Ramos (cell line): ENCODE data around the gene SRRM5.

Source experiments
- in situ Hi-C: fragments of 300-500 bp; cut with MboI; formaldehyde crosslinking; loops from one replicate; pipeline ENCODE4 v1.14.3; 2022; ENCODE audit warnings: low sequenced_read_pairs; ENCODE audit not compliant: unreplicated experiment

SRRM5 gene

DNA sequence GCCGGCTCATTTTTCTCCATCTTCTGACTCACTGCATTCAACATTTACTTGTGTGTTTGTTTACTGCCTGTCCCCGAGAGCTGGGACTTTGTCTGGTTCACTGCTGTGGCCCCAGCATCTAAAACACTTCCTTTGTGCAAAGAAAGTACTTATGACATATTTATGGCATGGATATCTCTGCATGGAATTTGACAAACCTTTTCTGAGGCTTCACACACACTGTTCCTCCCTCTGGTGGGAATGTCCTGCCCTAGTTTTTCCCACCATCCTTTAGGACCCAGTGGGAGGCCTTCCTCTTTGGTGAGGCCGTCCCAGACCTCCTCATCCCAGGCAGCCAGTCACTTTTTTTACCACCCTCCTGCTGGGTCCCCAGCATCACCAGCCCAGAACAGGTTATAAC, 1.4 kb upstream of the SRRM5 start:
- in situ Hi-C loops, result no loop called here

DNA sequence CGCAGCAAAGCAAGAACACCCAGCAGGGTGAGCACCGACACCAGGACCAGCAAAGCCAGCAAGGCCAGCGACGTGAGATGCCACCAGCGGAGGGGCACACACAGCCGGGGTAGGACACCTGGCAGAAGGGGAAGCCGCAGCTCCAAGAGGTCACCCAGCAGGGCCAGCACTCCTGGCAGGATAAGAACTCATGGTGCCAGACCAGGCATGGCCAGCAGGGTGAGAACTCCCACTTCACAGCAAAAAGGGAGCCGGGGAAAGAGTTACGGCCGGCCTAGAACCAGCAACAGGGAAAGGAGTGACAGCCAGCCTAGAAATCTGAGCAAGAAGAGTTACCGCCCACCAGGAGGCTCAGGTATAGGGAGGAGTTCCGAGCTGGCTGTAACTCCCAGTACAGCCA, 486 bp downstream of the SRRM5 start:
- in situ Hi-C loops, result no loop called here

DNA sequence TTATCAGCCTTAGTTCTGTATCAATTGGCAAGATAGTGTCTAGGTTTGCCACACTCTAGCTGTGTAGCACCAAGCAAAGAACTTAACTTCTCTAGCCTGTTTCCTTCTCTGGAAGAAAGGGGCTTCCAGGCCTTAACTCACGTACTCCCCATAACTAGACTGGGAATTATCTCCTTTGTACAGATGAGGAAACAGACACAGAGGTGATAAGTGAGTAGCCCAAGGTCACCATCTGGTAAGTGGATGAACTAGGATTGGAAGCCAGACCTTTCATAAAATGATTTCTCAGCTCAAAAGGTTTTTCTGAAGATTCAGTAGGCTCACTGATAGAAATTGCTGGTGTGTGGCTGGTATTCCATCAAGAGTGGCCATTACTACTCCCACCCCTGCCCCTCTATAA, 4.4 kb downstream of the SRRM5 start:
- in situ Hi-C loops, result no loop called here

DNA sequence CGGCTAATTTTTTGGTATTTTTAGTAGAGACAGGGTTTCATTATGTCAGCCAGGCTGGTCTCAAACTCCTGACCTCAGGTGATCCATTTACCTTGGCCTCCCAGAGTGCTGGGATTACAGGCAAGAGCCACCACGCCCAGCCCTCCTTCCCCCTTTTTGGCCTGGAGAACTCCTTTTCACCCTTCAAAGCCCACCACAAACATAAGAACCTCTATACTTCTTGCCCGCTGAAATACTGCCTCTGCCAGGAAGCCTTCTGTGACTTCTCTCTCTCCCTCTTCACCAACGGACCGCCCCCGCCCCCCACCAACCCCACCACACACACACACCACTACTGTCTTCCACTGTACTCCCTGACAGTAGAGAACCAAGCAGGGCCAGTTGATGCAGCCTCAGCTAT, 5.1 kb downstream of the SRRM5 start:
- in situ Hi-C loops, result no loop called here

GRCh38 chr19:43618921-43619261, 7.0 kb downstream of the SRRM5 start:
- in situ Hi-C loops, result no loop called here

GRCh38 chr19:43619262-43620060, 7.6 kb downstream of the SRRM5 start, which contains the start of gene ZNF428:
ZNF428 (minus strand) TSS chr19:43619629; CDS start chr19:43614304, 5,325 bp downstream.
- in situ Hi-C loops, result no loop called here

GRCh38 chr19:43620061-43621001, 8.4 kb downstream of the SRRM5 start:
- in situ Hi-C loops, result no loop called here

- in situ Hi-C loops, result no loop called here
Measured at GRCh38 chr19:43622070-43622469, 10.2 kb downstream of the SRRM5 start.

- in situ Hi-C loops, result no loop called here
Measured at GRCh38 chr19:43622956-43623355, 11.1 kb downstream of the SRRM5 start.

DNA sequence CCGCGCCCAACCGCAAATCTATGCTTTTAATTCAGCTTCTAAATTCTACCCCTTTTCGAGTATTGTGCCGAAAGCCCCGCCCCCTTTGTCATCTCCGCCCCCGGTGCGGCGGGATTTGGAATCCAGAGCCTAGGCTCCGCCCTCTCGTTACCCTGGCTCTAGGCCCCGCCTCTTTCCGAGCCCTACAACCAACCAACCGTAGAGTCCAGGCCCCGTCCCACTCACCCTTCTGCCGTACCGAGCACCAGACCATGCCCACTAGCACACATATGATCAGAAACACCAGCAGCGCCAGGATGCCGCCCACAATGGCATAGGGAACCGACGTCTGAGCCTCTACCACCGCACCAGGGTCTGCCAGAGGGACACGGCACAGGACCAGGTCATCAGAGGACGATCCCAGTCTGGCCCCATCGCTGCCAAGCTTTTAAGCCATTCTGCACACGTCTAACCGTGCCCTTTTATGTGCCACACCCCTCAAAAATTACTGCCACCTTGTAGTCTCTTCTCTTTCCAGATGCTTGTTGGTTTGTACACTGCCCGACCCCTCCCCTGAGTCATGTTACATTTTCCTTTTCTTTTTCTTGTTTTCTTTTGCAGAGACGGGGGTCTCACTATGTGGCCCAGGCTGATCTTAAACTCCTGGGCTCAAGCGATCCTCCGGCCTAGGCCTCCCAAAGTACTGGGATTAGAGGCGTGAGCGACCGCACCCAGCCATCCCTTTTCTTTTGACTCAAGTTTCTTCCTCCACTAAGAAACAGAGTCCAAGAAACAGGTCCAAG, 12.2 kb downstream of the SRRM5 start:
- in situ Hi-C loops, result no loop called here

- in situ Hi-C loops, result no loop called here
Measured at GRCh38 chr19:43624933-43625332, 13.0 kb downstream of the SRRM5 start.

GRCh38 chr19:43625918-43626579, 14.2 kb downstream of the SRRM5 start:
- in situ Hi-C loops, result no loop called here

- in situ Hi-C loops, result no loop called here
Measured at GRCh38 chr19:43626838-43627237, 14.9 kb downstream of the SRRM5 start.

DNA sequence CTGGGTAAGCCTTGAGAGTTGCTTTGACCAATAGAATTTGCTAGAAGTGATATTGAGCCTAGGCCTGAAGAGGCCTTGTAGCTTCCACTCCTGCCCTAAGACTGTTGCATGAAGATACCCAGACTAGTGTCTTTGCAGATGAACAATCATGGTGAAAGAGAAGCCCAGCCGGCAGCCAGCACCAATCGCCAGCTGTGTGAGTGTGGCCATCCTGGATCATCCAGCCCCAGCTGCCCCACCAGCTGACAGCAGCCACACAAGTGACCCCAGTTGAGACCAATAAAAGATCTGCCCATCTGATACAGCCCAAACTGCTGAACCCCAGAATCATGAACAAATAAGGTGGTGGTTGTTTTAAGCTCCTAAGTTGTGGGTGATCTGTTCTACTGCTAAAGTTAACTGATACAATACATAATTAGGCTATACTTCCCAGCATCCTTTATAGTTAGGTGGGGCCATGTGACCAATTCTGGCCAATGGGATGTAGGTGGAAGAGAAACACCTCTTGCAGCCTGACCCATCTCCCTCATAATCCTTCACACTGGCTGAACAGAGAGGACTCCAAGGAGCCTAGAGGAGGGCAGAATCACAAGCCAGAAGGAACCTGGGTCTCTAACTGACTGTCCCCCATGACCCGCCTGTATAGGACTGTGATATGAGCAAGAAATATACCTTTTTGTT, 16.9 kb downstream of the SRRM5 start:
- in situ Hi-C loops, result no loop called here

GRCh38 chr19:43631491-43631890, 19.6 kb downstream of the SRRM5 start:
- in situ Hi-C loops, result no loop called here

DNA sequence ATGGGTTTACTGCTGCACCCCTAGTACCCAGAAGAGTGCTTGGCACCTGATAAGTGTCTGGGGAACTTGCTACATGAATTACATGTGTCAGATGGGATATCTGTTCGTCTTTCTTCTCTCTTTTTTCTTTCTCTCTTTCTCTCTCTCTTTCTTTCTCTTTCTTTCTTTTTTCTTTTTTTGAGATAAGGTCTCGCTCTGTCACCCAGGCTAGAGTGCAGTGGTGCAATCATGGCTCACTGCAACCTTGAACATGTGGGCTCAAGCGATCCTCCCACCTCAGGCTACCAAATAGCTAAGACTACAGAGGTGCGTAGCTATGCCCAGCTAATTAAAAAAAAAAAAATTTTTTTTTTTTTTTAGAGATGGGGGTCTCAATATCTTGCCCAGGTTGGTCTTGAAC, 21.6 kb downstream of the SRRM5 start:
- in situ Hi-C loops, result no loop called here

GRCh38 chr19:43634068-43634467, 22.2 kb downstream of the SRRM5 start:
- in situ Hi-C loops, result no loop called here

- in situ Hi-C loops, result no loop called here
Measured at GRCh38 chr19:43634506-43634871, 22.6 kb downstream of the SRRM5 start.

GRCh38 chr19:43634872-43635560, 23.1 kb downstream of the SRRM5 start:
- in situ Hi-C loops, result no loop called here
